CD4-positive, alpha-beta T cell treated with Interferon alpha-2 for 1 hour (primary cell): Measurements from ENCODE around the gene R3HDM2.
"Not testable (repeated sequence)": the region's sequence is repeated elsewhere in the genome, so short reads cannot be mapped to it uniquely, and the experiment has no call there.

Source experiments
- DNase-seq, 2 donors: peaks; one replicate each; pipeline ENCODE4 v3.0.0-alpha.2; 2020 to 2022

The R3HDM2 gene

DNA sequence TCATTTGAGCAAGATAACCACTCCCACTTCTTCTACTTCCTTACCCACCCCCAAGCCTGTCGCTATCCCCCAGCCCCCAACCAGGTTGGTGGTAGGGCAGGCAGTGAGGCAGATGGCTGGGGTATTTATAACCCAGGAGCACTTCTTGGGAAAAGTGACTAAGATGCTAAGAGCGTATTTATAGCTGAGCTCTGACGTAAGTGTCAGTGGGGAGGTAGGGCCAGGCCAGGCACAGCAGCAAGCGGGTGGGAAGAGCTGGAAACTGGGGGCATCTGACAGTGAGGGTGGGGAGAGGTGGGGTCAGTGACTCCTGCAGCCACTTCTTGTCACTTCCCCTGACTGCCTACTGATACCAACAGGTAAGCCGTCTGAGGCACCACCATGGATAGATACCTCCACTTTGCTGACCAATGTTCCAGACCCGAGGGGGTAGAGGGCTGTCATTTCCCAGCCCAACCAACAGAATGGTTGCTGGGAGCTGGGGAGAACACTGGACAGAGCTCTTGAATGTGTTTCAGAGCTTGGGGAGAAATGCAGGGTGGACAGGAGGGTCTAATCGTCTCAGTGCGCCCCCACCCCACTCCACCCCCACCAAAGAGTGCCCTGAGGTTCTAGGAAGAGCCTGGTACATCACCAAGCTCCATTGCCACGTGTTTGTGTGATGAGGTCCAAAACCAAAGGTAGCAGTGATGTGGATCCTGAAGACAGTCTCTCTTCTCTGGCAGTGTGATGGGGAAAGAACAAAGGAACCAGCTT is 21.5 kb upstream of the R3HDM2 start:
- DNase-seq, result no peak

DNA sequence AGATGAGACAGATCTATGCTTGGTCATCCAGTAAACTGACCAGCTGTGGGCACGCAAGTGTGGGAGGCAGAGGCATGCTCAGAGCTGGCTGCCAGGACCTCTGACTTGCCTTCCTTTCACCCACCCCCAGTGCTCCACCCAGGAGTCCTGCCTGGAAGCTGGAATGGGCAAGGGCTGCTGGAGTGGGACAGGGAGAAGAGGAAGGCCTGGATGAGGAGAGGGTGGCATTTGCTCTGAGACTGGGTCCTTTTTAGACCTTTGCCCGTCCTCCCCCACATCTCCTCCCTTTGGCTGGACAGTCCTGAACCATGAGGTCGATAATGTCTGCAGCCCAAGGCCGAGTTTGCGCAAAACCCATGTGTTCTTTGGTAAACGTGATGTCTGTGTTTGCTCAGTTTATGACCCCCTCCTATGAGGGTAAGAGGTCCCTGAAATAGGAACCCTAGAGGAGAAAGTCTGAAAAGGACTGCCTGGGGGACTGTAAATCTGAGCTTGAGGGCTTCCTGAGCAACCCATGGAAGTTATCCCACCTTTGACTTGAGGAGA is 20.5 kb upstream of the R3HDM2 start:
- DNase-seq, result no peak

DNA sequence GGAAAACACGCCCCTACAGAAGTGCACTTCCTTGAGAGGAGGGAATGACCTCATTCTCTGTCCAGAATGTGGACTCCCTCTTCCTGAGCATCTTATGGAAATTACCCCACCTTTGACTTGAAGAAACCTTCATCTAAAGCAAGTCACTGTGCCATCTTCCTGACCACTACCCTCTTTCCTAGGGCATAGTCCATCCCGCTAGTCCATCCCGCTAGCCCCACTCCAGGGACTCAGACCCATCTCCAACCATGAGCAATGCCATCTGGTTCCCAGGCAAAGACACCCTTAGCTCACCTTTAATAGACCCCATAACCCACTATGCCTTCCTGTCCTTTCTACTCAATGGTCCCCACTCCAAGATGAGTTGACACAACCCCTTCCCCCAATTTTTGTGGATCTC is 19.2 kb upstream of the R3HDM2 start:
- no peak for DNase-seq

- DNase-seq, result no peak
Observed at GRCh38 chr12:57449375-57449774, 18.5 kb upstream of the R3HDM2 start.

DNA sequence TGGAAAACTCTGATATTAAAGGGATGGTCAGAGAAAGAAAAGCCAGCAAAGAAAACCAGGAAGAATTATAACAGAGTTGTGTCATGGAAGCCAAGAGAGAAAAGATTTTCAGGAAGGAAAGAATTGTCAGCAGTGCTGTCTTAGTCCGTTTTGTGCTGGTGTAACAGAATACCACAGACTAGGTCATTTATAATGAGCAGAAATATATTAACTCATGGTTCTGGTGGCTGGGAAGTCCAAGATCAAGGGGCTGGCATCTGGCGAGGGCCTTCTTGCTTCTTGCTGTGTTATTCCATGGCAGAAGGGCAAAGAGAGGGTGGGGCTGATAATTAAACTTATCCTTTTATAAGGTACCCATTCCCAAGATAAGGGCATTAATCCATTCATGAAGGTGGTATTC is 17.8 kb upstream of the R3HDM2 start:
- DNase-seq, result no peak

DNA sequence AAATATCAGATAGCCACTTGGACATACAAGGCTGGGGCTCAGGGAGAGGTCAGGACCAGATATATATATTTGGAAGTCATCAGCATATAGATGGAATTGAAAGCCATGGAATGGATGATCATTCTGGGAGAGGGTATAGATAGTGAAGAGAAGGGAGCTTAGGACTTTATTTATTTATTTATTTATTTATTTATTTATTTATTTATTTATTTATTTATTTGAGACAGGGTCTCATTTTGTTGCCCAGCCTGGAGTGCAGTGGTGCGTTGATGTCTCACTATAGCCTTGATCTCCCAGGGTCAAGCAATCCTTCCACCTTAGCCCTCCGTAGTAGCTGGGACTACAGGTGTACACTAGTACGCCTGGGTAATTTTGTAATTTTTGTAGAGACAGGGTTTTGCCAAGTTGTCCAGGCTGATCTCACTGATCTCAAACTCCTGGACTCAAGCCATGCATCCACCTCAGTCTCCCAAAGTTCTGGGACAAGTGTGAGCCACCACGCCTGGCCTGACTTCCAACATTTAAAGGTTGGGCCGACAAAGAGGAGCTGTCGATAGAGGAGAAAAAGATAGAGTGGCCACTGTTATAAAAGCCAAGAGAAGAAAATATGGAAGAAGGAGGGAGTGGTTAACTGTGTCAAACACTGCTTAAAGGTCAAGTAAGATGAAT is 15.6 kb upstream of the R3HDM2 start:
- no peak for DNase-seq

GRCh38 chr12:57444744-57445143 is 13.9 kb upstream of the R3HDM2 start:
- no peak for DNase-seq

- DNase-seq, result not testable (repeated sequence)
Observed at GRCh38 chr12:57444337-57444736, 13.5 kb upstream of the R3HDM2 start.

DNA sequence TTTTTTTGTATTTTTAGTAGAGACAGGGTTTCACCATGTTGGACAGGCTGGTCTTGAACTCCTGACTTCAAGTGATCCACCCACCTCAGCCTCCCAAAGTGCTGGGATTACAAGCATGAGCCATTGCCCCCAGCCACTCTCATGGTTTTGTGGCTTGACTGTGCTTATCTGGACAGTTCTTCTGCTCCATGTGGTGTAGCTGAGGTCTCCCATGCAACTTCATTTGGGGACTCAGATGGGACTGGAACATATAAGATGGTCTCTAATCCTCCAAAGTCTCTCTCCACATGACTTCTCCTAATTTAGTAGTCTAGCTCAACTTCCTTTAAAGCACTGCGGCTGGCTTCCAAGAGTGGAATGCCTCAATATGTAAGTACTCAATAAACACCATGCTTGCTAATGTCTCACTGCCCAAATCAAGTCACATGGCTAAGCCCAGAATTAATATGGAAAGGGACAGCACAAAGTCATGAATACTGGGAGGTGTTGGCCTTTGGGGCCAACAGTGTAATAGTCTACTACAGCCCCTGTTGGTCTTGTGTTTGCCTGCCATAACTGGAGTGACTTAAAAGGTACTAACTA is 11.1 kb upstream of the R3HDM2 start:
- no peak for DNase-seq

DNA sequence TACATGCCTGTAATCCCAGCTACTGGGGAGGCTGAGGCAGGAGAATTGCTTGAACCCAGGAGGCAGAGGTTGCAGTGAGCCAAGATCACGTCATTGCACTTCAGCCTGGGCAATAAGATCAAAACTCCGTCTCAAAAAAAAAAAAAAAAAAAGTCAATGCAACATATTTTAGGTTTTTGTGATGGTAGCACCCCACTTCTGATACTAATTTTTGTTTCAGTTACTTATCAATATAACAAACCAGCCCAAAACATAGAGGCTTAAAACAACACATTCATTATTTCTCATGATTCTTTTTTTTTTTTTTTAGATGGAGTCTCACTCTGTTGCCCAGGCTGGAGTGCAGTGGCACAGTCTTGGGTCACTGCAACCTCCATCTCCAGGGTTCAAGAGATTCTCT is 10.6 kb upstream of the R3HDM2 start:
- DNase-seq, result not testable (repeated sequence)

DNA sequence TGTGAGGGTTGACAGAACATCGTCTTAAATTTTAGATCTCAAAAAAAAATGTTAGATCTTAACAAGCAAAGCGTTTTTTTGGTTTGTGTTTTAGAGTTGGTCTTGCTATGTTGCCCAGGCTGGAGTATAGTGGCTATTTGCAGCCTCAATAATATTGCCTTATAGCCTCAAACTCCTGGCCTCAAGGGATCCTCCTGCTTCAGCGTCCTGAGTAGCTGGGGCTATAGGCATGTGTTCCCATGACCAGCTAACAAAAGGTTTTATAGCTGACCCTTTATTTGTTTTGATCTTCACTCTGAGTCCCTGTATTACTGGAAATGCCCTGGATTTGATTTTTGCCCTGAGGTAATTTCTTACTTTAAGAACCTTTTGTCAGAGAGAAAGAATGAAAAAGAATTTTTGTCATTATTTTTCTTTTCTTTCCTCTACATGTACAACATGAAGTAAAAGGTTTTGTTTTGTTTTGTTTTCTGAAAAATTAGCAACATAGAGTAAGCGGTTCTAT is 9.0 kb upstream of the R3HDM2 start:
- no peak for DNase-seq

DNA sequence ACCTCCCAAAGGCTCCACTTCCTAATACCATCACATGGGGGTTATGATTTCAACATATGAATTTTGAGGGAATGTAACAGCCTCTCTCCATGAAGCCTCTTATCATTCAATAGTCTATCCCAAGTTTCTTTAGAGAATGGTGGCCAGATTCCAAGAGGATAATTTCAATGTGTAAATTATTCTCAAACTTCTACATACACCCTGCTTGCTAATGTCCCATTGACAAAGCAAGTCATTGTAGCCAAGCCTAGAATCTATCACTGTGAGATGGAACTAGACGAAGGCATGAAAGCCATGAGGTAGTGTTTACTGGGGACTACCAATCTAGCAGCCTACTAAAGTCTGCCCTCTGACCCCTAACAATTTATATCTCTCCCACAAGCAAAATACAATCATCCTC is 7.6 kb upstream of the R3HDM2 start:
- DNase-seq, result no peak

DNA sequence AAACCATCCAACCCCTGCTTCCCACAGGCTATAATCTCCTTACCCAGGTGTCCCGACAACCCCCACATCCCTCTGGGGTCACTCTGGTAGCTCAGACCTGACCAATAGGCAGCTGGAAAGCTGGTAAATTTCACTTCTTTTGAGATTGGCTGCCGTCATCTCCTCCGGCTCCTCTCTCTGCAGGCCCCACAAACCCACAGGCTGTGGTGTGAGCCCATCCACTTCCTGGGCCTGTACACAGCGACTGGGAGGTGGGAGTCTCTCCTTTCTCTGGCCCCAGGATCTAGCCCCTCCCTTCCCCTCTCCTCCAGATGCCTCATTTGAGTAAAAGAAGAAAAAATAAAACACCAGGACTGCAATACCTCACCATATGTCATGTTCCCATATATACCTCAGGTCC is 4.5 kb upstream of the R3HDM2 start:
- no peak for DNase-seq

DNA sequence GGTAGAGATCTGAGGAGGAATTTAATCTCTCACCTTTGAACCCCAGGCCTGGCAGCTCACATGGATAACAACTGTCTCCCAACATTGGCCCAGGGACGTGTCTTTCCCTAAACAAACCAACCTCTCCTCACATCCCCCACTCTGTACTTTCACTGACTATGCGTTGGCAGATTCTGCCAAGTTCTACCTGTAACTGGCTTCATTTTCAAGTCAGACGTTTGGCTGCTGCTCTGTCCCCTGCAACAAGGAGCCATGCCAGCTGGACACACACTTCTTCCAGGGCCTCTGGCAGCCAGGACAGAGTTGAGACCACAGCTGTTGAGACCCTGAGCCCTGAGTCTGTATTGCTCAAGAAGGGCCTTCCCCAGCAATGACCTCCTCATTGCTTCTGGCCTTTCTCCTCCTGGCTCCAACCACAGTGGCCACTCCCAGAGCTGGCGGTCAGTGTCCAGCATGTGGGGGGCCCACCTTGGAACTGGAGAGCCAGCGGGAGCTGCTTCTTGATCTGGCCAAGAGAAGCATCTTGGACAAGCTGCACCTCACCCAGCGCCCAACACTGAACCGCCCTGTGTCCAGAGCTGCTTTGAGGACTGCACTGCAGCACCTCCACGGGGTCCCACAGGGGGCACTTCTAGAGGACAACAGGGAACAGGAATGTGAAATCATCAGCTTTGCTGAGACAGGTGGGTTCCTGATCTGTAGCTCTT is 3.8 kb upstream of the R3HDM2 start, which contains the start of gene INHBC:
TSS of gene INHBC (plus strand) at position 268 of the 707 bp plus-strand sequence. CDS start at position 371, 103 bp downstream.
- no peak for DNase-seq

GRCh38 chr12:57433370-57433769 is 2.5 kb upstream of the R3HDM2 start:
- no peak for DNase-seq

GRCh38 chr12:57431654-57432188 is 878 bp upstream of the R3HDM2 start:
- DNase-seq, result no peak

GRCh38 chr12:57430112-57430930 is 522 bp downstream of the R3HDM2 start:
- no peak for DNase-seq

GRCh38 chr12:57429473-57430111 is 1.3 kb downstream of the R3HDM2 start:
- DNase-seq, result no peak

- DNase-seq, result no peak
Observed at GRCh38 chr12:57428965-57429364, 1.9 kb downstream of the R3HDM2 start.

DNA sequence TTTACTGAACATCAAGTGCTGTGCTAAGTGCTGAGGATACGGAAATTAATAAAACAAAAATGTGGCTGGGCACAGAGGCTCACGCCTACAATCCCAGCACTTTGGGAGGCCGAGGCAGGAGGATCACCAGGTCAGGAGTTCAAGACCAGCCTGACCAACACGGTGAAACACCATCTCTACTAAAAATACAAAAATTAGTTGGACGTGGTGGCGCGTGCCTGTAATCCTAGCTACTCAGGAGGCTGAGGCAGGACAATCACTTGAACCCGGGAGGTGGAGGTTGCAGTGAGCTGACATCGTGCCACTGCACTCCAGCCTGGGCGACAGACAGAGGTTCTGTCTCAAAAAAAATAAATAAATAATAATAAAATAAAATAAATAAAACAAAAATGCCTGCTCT is 3.9 kb downstream of the R3HDM2 start:
- not testable (repeated sequence) for DNase-seq

- DNase-seq, result no peak
Observed at GRCh38 chr12:57420482-57420881, 10.4 kb downstream of the R3HDM2 start.
